ENCODE measurements around the gene TSHZ2.

DNA sequence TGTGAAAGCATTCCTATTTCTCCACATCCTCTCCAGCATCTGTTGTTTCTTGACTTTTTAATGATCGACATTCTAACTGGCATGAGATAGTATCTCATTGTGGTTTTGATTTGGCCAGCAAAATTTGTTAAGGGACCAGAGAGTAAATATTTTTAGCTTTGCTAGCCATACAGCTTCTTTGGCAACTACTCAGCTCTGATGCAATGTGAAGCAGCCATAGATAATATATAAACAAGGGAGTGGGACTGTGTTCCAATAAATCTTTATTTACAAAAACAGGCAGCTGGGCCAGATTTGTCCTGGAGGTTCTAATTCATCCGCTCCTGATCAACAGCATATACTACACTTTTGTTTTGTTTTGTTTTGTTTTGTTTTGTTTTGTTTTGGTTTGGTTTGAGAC, 418.6 kb downstream of the TSHZ2 start:
- TF ChIP-seq, protein P1, sequence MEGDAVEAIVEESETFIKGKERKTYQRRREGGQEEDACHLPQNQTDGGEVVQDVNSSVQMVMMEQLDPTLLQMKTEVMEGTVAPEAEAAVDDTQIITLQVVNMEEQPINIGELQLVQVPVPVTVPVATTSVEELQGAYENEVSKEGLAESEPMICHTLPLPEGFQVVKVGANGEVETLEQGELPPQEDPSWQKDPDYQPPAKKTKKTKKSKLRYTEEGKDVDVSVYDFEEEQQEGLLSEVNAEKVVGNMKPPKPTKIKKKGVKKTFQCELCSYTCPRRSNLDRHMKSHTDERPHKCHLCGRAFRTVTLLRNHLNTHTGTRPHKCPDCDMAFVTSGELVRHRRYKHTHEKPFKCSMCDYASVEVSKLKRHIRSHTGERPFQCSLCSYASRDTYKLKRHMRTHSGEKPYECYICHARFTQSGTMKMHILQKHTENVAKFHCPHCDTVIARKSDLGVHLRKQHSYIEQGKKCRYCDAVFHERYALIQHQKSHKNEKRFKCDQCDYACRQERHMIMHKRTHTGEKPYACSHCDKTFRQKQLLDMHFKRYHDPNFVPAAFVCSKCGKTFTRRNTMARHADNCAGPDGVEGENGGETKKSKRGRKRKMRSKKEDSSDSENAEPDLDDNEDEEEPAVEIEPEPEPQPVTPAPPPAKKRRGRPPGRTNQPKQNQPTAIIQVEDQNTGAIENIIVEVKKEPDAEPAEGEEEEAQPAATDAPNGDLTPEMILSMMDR (conservative IDR thresholded peaks at IDR 0.05): no peak
- TF ChIP-seq ZFX (IDR thresholded peaks at IDR 0.05): no peak

Data from C4-2B (cell line).